Skin epidermis (tissue), 12 donors: ENCODE measurements around the gene HOXB6.
A peak's percentile ranks its signal among the peaks of the same experiment; 100 is the strongest.

ENCODE experiments used
- H3K27ac ChIP-seq, 21 experiments: fragments of 200-600 bp; sonication (generic) in 11 of 21; one replicate each; pipeline ENCODE4 v1.5.0; 2020; ENCODE audit warnings: mild to moderate bottlenecking in 3 of 21, inconsistent platforms in 2 of 21, moderate library complexity in 2 of 21
- H3K4me3 ChIP-seq, 7 experiments: fragments of 200-600 bp; sonication (generic) in 2 of 7; one replicate each; pipeline ENCODE4 v1.5.0; 2020; ENCODE audit warnings: inconsistent platforms in 2 of 7, mild to moderate bottlenecking in 2 of 7, moderate library complexity in 1 of 7

Gene HOXB6

DNA sequence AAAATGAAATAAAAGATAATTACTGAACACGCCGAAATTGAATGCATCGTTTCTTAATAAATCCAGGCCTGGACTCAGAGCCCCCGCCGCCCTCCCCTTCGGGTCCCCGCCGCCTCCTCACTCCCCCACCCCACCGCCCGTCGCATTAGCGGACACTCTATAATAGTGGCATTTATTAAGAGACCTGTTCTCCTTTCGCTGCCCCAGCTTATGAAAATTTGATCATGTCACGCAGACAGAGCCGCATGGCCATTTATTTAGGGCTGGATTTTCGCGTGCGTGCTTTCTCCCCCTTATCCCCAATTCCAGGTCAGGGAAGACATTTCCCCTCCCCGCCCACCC lies 53.6 kb downstream of the HOXB6 start:
- Histone ChIP-seq H3K4me3 (no peak overlapping the region), H3K27ac (peak overlapping the region in 6 of 21 experiments; percentile 15 to 86 (median 69))

DNA sequence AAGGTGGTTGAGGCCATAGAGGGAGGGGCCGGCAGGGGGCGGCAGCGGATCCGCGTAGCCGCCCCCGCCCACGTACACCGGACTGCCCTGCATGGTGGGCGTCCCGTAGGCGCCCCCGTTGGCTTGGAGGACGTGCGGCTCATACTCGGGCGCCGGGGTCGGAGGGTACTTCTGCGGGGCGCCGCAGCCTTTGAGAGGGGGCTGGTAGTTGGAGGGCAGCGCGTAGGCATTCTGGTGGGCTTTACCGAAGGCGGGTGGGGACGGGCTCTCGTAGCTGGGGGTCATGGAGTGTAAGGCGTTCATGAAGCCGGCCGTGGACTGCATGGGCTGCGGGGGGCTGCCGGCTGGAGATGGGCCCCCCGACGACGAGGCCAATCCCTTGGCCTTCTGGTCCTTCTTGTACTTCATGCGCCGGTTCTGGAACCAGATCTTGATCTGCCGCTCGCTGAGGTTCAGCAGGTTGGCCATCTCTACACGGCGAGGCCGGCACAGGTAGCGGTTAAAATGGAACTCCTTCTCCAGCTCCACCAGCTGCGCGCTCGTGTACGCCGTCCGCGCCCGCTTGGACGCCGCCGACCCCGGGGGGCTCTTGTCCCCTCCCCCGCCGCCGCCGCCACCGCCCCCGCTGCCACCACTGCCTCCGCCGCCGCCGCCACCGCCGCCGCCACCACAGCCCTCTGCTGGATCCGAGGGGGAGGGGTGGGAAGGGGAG lies 54.1 kb downstream of the HOXB6 start:
- Histone ChIP-seq H3K4me3 (no peak overlapping the region), H3K27ac (peak overlapping the region in 7 of 21 experiments; percentile 13 to 86 (median 68))

DNA sequence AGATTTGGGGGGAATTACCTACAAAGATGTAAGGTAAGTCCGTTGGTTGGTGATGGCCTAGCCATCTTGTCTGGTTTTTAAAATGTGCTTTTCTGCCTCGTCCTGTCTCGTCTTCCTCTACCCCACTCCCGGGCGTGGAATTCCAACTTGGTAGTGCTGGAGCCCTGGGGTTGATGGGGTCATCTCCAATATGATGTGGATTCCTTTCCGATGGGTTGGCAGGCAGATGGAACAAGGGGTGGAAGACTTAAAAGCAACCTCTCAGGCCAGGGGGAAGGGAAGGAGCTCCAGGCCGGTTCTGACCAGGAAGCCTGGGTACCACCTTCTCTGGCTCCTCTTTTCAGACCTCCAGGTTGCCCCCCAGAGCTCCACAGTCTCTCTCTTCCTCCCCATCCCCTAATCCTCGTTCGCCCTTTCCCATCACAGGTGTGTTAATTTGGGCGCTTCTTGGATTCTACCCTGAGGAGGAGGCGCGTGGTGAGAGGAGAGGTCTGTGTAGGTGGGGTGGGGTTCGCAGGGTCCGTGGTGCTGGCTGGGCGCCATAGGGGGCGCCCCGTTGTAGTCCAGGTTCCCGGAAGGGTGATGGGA lies 54.8 kb downstream of the HOXB6 start:
- no peak overlapping the region for H3K4me3 ChIP-seq
- H3K27ac ChIP-seq, result peak overlapping the region in 7 of 21 experiments; percentile 13 to 86 (median 68)

DNA sequence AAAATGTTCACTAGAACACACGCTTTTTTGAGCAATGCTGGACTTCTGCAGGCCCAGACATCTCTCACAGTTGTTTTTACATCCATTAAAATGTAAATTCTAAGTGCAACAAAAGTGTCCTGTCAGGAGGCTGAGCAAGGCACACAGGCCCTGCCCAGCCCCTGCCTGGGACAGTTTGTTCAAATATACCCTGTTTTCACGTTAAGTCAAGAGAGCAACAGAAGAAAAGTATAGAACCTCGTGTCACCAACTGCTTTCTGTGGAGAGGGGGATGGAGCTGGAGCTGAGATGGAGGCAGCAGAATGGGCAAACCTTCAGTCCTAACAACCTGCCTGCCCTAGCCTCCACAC lies 55.5 kb downstream of the HOXB6 start:
- Histone ChIP-seq H3K27ac (peak overlapping the region in 2 of 21 experiments; percentile 44 to 97), H3K4me3 (no peak overlapping the region)

GRCh38 chr17:48548523-48549280 lies 56.1 kb downstream of the HOXB6 start:
- H3K27ac ChIP-seq, result peak overlapping the region in 13 of 21 experiments; percentile 4 to 98 (median 70)

GRCh38 chr17:48547808-48548522 lies 56.8 kb downstream of the HOXB6 start:
- Histone ChIP-seq H3K4me3 (peak overlapping the region in 2 of 7 experiments; percentile 1 to 17), H3K27ac (peak overlapping the region in 15 of 21 experiments; percentile 8 to 98 (median 57))

More at GRCh38 chr17:48548523-48549280, 56.1 kb downstream of the HOXB6 start:
- H3K4me3 ChIP-seq, result no peak overlapping the region

DNA sequence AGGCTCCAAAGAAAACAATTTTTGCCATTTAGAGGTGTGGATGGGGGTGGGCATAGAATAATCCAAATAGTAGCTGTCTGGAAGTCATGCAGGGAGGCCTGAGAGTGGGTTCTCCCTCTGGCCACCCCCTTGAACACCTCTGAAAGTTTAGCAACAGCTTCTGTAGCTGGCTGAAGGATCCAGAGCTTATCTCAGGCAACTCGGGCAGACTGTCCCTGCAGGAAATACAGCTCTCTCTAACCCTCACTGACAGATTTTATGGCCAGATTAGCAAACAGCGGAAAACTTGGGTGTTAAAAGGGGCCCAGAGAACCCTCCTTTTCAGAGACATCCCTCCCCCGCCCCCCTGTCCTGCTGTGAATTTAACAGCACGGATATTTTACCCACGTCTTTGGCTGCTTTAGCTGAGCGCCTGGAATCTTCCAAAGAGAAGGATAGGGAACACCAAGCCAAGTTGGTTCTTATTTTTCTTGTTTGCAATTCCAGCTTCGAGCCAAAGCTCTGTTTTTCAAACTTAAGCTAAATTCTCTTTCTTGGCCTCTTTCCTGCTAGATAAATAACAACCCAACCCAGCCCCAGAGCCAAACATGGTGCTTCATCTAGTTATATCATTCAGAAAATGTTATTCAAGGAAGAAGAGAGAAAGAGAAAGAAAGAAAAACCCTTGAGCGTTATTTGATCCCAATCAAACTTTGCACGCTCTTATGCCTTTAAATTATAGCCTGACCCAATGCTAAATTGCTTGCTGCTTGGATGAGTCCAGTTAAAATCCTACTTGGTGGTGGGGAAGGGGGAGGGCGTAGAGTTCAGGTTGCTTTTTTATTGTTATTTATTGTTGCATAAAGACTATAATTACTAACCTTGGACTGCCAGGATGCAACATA lies 57.6 kb downstream of the HOXB6 start:
- Histone ChIP-seq H3K27ac (peak overlapping the region in 18 of 21 experiments; percentile 7 to 98 (median 52)), H3K4me3 (peak overlapping the region in 1 of 7 experiments; percentile 1)

DNA sequence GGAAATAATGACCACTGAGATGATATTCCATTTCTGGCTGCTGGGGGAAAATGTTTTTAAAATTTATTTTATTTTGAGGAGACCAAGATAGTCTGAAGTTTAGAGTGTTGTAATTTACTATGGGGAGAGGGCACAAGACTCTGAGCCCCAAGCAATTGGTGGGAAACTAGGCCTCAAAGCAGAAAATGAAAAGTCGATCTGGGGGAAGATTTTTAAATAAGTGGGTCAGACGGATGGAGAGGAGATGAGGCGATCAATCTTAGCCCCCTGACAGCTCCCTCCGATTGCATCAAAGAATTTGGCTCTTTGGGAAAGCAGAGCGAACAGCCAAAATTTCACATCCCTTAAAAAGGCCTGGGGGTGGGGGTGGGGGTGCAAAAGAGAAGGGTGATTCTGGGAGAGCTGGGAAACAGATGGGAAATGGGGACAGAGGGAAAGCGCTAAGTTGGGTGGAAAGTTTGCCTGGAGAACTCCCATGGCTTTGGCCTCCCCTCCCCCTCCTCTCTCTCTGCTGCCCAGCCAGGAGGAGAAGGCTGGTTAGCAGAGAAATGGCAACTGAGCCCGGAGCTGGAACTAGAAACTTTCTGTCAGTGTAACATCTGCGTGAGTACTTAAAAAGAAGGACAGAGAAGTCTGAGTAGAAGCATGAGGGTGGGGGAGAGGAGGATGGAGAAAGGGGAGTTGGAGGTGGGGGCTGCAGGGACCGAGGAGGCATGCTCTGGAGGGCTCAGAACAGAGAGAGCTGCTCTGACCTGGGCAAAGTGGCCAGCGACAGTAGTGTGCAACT lies 58.5 kb downstream of the HOXB6 start:
- peak overlapping the region in 18 of 21 experiments; percentile 7 to 98 (median 56) for H3K27ac ChIP-seq
- no peak overlapping the region for H3K4me3 ChIP-seq
